Epithelial cell of proximal tubule (primary cell): ENCODE results near the gene GEMIN5. TPM values are rescaled to one million over a fixed set of nuclear protein-coding genes. Genes with fewer than 3 reads are reported as not detected.
"Not testable (repeated sequence)": the region's sequence is repeated elsewhere in the genome, so short reads cannot be mapped to it uniquely, and the experiment has no call there.

Experiments
- DNase-seq: peaks from one replicate; pipeline ENCODE4 v3.0.0-alpha.2; 2011; ENCODE audit warnings: low read depth
- H3K4me3 ChIP-seq: 2 replicates; pipeline ENCODE4 v1.5.1; 2011; ENCODE audit warnings: low read depth, mild to moderate bottlenecking, low read length
- total RNA-seq: library from RNA; depleted of rRNA; stranded (reverse); fragments of >200 nt; gene quantifications from 2 replicates; pipeline ENCODE4 v1.2.3, GENCODE V29; 2015
- TF ChIP-seq, protein P1 (sequence below): conservative IDR thresholded peaks from 2 replicates; pipeline ENCODE4 v1.5.1; 2012; ENCODE audit warnings: low read depth, mild to moderate bottlenecking, low read length

The GEMIN5 gene
- total RNA-seq, 1 donor from 2014 or later, result 13.0 TPM

GRCh38 chr5:154917757-154918156 is 20.3 kb downstream of the GEMIN5 start:
- no peak overlapping the region for H3K4me3 ChIP-seq
- no peak for DNase-seq
- TF ChIP-seq, protein P1, sequence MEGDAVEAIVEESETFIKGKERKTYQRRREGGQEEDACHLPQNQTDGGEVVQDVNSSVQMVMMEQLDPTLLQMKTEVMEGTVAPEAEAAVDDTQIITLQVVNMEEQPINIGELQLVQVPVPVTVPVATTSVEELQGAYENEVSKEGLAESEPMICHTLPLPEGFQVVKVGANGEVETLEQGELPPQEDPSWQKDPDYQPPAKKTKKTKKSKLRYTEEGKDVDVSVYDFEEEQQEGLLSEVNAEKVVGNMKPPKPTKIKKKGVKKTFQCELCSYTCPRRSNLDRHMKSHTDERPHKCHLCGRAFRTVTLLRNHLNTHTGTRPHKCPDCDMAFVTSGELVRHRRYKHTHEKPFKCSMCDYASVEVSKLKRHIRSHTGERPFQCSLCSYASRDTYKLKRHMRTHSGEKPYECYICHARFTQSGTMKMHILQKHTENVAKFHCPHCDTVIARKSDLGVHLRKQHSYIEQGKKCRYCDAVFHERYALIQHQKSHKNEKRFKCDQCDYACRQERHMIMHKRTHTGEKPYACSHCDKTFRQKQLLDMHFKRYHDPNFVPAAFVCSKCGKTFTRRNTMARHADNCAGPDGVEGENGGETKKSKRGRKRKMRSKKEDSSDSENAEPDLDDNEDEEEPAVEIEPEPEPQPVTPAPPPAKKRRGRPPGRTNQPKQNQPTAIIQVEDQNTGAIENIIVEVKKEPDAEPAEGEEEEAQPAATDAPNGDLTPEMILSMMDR, result no peak

DNA sequence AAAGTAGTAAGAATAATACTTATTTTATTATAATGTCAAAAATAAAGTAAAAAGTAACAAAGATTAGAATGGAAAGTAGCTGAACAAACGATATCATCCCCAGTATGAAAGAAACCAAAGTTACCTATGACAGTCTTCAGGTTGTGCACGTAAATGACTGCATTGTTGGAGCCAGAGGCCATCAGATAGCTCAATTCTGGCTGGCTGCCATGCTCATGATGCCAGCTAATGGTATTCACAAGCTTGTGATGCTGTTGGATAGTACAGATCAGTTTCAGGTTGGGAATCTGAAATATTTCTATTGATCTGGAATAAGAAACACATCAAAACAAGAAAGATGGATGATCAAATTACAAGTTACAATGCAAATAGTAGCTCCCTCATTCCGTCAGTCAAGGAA is 21.1 kb downstream of the GEMIN5 start:
- no peak overlapping the region for H3K4me3 ChIP-seq
- TF ChIP-seq, protein P1, result no peak
- no peak for DNase-seq

DNA sequence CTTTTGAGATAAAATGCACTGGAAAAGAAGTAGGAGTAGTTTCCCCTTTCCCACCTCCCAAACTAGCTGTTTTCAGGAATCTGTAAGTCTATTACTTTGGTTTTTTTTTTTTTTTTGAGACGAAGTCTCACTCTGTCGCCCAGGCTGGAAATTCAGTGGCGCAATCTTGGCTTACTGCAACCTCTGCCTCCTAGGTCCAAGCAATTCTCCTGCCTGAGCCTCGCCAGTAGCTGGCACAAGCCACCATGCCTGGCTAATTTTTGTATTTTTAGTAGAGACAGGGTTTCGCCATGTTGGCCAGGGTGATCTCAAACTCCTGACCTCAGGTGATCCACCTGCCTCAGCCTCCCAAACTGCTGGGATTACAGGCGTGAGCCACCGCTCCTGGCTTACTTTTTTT is 32.4 kb downstream of the GEMIN5 start:
- DNase-seq, H3K4me3 ChIP-seq: not testable (repeated sequence)

DNA sequence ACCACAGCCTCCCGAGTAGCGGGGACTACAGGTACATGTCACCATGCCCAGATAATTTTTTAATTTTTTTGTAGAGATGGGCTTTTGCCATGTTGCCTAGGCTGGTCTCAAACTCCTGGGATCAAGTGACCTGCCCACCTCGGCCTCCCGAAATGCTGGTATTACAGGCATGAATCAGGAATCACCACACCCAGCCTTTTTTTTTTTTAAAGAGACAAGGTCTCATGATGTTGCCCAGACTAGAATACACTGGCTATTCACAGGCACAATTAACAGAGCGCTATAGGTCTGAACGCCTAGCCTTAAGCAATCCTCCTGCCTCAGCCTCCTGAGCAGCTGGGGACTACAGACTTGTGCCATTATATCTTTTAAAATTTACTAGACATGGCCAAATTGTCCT is 36.1 kb downstream of the GEMIN5 start:
- no peak overlapping the region for H3K4me3 ChIP-seq
- DNase-seq, result no peak
- TF ChIP-seq, protein P1, result no peak

DNA sequence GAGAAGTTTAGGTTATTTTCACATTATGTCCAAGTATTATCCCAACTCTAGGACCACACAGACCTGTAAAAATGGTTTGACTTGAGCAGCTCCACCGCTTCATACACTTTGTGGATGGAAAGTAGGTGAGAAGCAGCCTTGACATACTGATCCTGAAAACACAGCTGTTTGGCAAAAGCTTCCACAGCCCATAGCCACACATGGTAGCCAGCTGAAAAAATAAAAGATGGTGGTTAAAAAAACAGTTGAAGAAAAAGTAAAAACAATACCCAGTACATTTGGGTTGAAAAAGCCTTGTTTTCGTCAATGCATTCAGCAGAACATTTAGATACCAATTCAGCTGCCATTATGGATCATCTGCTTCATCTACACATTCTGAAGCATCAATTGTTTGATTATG is 36.7 kb downstream of the GEMIN5 start:
- no peak for DNase-seq
- H3K4me3 ChIP-seq, result no peak overlapping the region
- TF ChIP-seq, protein P1, result no peak

DNA sequence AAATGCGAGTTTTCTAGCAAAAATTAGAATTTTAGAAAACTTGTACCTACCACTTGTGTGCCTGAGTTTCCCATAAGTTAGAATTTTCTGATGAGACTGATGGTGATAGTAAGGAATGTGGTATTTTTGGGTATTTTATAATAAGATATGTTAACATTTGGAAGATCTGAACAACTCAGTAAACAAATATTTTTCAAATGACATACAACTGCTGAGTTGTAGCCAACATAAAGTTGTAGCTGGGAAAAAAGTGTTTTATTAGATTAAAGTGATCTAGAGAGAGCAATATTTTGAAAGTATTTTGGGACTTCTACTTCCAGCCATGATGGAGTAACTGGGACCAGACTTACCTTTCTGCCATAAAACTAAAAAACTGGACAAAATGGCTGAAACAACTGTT is 37.9 kb downstream of the GEMIN5 start:
- no peak for DNase-seq
- TF ChIP-seq, protein P1, result no peak
- H3K4me3 ChIP-seq, result no peak overlapping the region

- no peak for DNase-seq
- H3K4me3 ChIP-seq, result no peak overlapping the region
- TF ChIP-seq, protein P1, result no peak
Observed at GRCh38 chr5:154899151-154899816, 38.7 kb downstream of the GEMIN5 start.
